Measurements from ENCODE around the gene ETV7. TPM values are rescaled to one million over a fixed set of nuclear protein-coding genes. Genes with fewer than 3 reads are reported as not detected.

Gene ETV7
- total and polyA plus RNA-seq, 2 of the 13 experiments (the other 11 are each of a cell fraction or from before 2014, with no cell fraction given) = not detected

- TF ChIP-seq ETV5 (CRISPR knock-in tag; IDR thresholded peaks at IDR 0.05; ENCODE audit: borderline replicate concordance) = no peak
- TF ChIP-seq ZIK1 (CRISPR knock-in tag; IDR thresholded peaks at IDR 0.05; ENCODE audit: borderline replicate concordance, low read depth) = no peak
- TF ChIP-seq CBX2 (IDR thresholded peaks at IDR 0.05; ENCODE audit: low read depth, low read length) = no peak
- no peak for TF ChIP-seq CBX2 (CRISPR knock-in tag; IDR thresholded peaks at IDR 0.05; ENCODE audit: low read depth)
- no peak for TF ChIP-seq SYNCRIP (IDR thresholded peaks at IDR 0.05; ENCODE audit: insufficient read depth, low read depth, low read length)
- no peak for TF ChIP-seq IKZF4 (CRISPR knock-in tag; IDR thresholded peaks at IDR 0.05; ENCODE audit: borderline replicate concordance, low read depth, not compliant biosample characterization)
- no peak for TF ChIP-seq SAFB2 (CRISPR knock-in tag; IDR thresholded peaks at IDR 0.05; ENCODE audit: borderline replicate concordance, low read depth)
- TF ChIP-seq CENPBD1 (CRISPR knock-in tag; IDR thresholded peaks at IDR 0.05; ENCODE audit: borderline replicate concordance, low read depth) = no peak
- no peak for TF ChIP-seq RNF219 (CRISPR knock-in tag; IDR thresholded peaks at IDR 0.05)
- no peak for TF ChIP-seq ZBTB8A (CRISPR knock-in tag; IDR thresholded peaks at IDR 0.05; ENCODE audit: borderline replicate concordance, low read depth)
- TF ChIP-seq KAT7 (CRISPR knock-in tag; IDR thresholded peaks at IDR 0.05; ENCODE audit: borderline replicate concordance) = no peak
- TF ChIP-seq ZNF773 (CRISPR knock-in tag; IDR thresholded peaks at IDR 0.05; ENCODE audit: borderline replicate concordance) = 0 out of 2 replicates have a peak, but pooled peaks have one; percentile 43
- TF ChIP-seq ZNF124 (CRISPR knock-in tag; IDR thresholded peaks at IDR 0.05) = no peak
- no peak for TF ChIP-seq NFYC (CRISPR knock-in tag; IDR thresholded peaks at IDR 0.05)
- TF ChIP-seq MEIS1 (CRISPR knock-in tag; IDR thresholded peaks at IDR 0.05; ENCODE audit: borderline replicate concordance) = peak; percentile 74; the same call in 1 of the 2 replicates
- 0 out of 2 replicates have a peak, but pooled peaks have one; percentile 35 for TF ChIP-seq HOXA5 (CRISPR knock-in tag; IDR thresholded peaks at IDR 0.05)
- TF ChIP-seq ZNF75D (CRISPR knock-in tag; IDR thresholded peaks at IDR 0.05; ENCODE audit: borderline replicate concordance) = no peak
- TF ChIP-seq TFE3 (CRISPR knock-in tag; IDR thresholded peaks at IDR 0.05) = no peak
- no peak for TF ChIP-seq ZUFSP (CRISPR knock-in tag; IDR thresholded peaks at IDR 0.05; ENCODE audit: borderline replicate concordance)
- TF ChIP-seq ELF1 (CRISPR knock-in tag; IDR thresholded peaks at IDR 0.05) = no peak
- TF ChIP-seq ZSCAN25 (CRISPR knock-in tag; IDR thresholded peaks at IDR 0.05) = 0 out of 2 replicates have a peak, but pooled peaks have one; percentile 32
- no peak for TF ChIP-seq NFE2L2 (IDR thresholded peaks at IDR 0.05; ENCODE audit: low read length)
- no peak for TF ChIP-seq JUNB (CRISPR knock-in tag; IDR thresholded peaks at IDR 0.05; ENCODE audit: borderline replicate concordance)
- TF ChIP-seq ATRX (CRISPR knock-in tag; IDR thresholded peaks at IDR 0.05; ENCODE audit: borderline replicate concordance) = no peak
Measured at GRCh38 chr6:36340618-36341454, 46.6 kb downstream of the ETV7 start (continued).
